Esophagus squamous epithelium (tissue), 4 donors: Measurements from ENCODE around the gene KBTBD13.

Experiments
- POLR2A ChIP-seq, 4 donors: fragments of 450-650 bp; IDR thresholded peaks; one replicate each; pipeline ENCODE4 v1.6.1; 2017; ENCODE audit warnings: antibody characterized with exemption in 4 of 4, mild to moderate bottlenecking in 4 of 4, moderate library complexity in 3 of 4
- TF ChIP-seq, protein P1 (sequence below), 6 experiments: fragments of 450-650 bp in 4 of 6; fragments of 200-600 bp in 2 of 6; sonication (generic) in 2 of 6; IDR thresholded peaks; one replicate each; pipeline ENCODE4 v1.5.1; 2016 to 2019; ENCODE audit warnings: antibody characterized with exemption in 6 of 6, mild to moderate bottlenecking in 4 of 6, moderate library complexity in 4 of 6

DNA sequence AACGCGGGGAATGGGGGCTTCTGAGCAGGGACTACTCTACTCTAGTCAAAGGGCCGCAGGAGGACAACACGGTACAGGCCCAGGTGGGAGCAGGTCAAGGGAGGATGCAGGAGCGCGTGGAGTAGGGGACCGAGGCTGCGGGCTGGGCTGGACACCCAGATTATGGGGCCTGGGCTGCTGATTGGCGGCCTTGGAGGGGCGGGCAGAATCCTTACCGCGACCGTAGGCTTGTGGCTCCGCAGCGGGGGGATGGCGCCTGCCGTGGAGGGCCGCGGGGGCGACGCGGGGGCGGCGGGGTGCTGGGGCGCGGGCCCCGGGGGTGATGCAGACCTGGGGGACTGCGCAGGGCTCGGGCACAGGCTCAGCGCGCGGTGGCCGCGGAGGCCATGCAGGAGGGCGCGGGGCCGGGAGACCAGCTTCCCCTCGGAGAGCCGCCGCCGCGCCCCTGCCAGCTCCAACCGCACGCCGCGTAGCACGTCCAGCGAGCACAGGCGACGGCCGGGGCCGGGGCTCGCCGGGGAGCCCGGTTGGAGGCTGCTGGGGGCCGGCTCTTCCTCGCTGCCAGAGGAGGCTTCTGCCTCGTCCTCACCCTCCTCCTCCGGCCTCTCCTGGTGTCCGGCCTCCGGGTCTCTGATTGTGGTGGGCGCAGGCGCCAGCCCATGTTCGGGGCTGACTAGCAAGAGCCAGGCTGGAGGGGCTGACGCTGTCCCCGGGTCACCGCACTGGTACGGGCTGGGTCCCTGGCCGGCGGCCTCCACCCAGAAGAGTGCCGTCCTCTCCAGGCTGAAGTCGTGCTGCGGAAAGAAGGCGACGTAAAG is 25.6 kb downstream of the KBTBD13 start:
- TF ChIP-seq POLR2A (IDR thresholded peaks at IDR 0.05), result no peak
- TF ChIP-seq, protein P1, sequence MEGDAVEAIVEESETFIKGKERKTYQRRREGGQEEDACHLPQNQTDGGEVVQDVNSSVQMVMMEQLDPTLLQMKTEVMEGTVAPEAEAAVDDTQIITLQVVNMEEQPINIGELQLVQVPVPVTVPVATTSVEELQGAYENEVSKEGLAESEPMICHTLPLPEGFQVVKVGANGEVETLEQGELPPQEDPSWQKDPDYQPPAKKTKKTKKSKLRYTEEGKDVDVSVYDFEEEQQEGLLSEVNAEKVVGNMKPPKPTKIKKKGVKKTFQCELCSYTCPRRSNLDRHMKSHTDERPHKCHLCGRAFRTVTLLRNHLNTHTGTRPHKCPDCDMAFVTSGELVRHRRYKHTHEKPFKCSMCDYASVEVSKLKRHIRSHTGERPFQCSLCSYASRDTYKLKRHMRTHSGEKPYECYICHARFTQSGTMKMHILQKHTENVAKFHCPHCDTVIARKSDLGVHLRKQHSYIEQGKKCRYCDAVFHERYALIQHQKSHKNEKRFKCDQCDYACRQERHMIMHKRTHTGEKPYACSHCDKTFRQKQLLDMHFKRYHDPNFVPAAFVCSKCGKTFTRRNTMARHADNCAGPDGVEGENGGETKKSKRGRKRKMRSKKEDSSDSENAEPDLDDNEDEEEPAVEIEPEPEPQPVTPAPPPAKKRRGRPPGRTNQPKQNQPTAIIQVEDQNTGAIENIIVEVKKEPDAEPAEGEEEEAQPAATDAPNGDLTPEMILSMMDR (IDR thresholded peaks at IDR 0.05), result no peak
